ENCODE results near the gene FRY.
"Not testable (repeated sequence)": the region's sequence is repeated elsewhere in the genome, so short reads cannot be mapped to it uniquely, and the experiment has no call there.

FRY gene

GRCh38 chr13:32031025-32031814, at the start of gene FRY:
Gene FRY (plus strand): TSS chr13:32031774. CDS start chr13:32031796, 22 bp downstream.
- DNase-seq = peak; percentile 90

GRCh38 chr13:31982124-31982523, 49.5 kb upstream of the FRY start:
- no peak for DNase-seq

GRCh38 chr13:31982540-31982939, 49.0 kb upstream of the FRY start:
- peak; percentile 35 for DNase-seq

GRCh38 chr13:31983696-31984095, 47.9 kb upstream of the FRY start:
- DNase-seq = not testable (repeated sequence)

GRCh38 chr13:31984388-31984787, 47.2 kb upstream of the FRY start:
- not testable (repeated sequence) for DNase-seq

GRCh38 chr13:31986676-31987470, 44.7 kb upstream of the FRY start:
- DNase-seq = peak; percentile 51

DNA sequence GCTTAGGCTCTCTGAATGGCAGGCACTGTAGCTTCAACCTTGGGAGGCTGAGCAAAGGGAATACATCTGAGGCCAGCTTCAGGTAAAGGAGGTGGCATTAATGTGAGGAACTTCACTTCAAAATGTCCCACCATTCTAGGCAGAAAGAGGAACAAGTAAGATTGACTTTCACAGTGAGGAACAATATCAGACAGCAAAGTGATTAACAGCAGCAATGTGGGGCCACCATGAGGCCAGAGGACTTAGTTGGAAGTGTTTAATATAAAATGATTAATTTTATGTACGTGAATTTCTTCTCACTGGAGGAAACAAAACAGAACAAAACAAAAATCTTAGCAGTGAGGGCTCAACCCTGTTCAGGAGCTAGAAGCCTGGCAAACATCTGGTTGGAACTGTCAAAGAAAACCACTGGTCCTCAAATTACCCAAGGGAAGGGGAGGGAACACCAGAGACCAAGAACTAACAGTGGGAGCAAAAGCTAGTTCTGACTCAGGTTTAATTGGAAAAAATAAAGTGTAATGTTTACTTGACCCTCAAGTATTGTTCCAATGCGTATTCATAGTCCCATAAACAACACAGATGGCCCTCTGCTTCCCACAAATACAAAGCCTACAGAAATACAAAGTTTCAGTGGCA, 43.9 kb upstream of the FRY start:
- DNase-seq = peak; percentile 36

GRCh38 chr13:31994367-31994766, 37.2 kb upstream of the FRY start:
- DNase-seq = not testable (repeated sequence)

GRCh38 chr13:31996601-31997000, 35.0 kb upstream of the FRY start:
- peak; percentile 54 for DNase-seq

- no peak for DNase-seq
These were observed 33.9 kb upstream of the FRY start for GRCh38 chr13:31997641-31998040.

GRCh38 chr13:31998131-31998530, 33.4 kb upstream of the FRY start:
- DNase-seq = peak; percentile 38

DNA sequence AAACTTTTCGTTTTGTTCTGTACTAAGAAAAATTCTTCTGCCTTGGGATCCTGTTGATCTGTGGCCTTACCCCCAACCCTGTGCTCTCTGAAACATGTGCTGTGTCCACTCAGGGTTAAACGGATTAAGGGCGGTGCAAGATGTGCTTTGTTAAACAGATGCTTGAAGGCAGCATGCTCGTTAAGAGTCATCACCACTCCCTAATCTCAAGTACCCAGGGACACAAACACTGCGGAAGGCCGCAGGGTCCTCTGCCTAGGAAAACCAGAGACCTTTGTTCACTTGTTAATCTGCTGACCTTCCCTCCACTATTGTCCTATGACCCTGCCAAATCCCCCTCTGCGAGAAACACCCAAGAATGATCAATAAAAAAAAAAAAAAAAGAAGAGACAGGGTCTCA, 30.8 kb upstream of the FRY start:
- not testable (repeated sequence) for DNase-seq

DNA sequence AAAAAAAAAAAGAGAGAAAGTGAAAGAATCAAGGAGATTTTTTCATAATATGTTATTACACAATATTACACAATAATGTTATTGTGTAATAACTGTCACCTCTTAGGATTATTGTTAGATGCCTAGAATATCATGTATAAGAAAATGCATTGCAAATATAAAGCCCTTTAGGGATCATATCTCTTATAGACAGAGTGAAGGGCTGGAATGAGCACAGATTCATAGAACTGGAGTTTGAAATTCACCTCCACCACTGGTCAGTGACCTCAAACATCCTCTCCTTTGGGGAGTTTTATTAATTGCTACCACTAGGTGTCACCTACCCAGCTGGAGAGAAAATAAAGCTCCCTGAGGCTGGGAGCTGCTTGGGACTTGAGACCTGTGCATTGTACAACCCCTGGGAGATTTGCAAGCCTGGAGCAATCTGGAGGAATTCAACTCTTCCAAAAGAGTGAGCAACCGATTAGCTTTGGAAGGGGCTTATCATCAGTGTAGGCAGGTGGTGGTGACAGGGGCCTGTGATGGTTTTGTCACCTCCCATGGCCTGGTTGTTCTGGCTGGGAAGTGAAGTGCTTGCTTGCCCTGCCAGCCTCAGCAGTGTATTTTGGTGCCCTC, 30.3 kb upstream of the FRY start:
- DNase-seq = peak; percentile 58

DNA sequence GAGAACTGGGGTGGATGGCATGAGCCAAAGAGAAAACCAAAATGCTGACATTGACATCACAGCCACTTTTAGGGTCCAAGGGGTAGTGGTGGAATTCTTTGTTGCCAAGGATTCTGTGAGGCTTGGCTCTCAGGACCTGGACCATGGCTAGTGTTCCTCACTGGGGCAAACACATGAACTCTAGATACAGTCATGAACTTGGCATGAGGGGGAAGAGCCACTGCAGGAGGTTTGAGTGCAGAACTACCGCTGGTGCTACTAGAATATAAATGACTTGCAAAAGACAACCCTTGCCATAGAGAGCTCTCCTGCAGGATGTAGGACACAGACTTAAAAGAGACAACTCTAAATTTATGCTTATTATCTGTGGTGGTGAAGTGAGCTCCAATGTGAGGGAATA, 29.8 kb upstream of the FRY start:
- no peak for DNase-seq

DNA sequence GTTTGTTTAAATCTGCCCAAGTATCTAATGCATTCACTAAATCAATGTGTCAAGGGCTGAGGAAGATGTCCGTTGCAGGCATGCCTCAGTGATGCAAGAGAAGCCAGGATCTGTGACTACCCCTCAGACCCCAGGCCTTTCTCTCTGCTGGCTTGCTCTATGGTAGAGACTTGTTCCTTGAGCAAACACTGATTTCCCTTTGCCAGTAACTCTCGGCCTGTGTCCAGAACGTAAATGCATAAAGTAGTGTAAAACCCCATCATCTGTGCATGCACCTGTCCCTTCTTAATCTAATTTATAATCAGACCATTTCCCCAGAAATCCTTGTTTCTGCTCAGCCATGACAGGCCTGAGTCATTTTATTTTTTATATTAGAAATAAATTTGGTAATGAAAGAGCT, 28.7 kb upstream of the FRY start:
- DNase-seq = no peak

DNA sequence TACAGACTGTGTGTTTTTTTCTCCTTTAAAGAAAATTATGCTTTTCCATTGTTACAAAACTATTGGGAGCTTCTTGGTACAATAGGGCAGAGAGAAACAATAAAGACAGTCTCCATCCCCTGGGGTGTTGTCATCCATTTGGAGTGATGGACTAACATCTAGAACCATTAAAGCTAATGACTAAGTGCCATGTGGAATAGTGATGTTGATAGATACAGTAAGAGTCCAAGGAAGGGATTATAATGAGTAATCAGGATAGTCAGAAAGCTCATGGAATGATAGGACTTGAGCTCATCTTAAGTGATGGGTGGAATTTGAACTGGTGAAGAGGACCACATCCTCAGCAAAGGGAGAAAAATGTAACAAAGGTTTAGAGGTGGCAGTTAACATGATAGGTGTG, 24.1 kb upstream of the FRY start:
- DNase-seq = peak; percentile 54

- DNase-seq = no peak
These were observed 22.9 kb upstream of the FRY start for GRCh38 chr13:32008518-32009175.

GRCh38 chr13:32009362-32009761, 22.2 kb upstream of the FRY start:
- no peak for DNase-seq

GRCh38 chr13:32010136-32010535, 21.4 kb upstream of the FRY start:
- no peak for DNase-seq

DNA sequence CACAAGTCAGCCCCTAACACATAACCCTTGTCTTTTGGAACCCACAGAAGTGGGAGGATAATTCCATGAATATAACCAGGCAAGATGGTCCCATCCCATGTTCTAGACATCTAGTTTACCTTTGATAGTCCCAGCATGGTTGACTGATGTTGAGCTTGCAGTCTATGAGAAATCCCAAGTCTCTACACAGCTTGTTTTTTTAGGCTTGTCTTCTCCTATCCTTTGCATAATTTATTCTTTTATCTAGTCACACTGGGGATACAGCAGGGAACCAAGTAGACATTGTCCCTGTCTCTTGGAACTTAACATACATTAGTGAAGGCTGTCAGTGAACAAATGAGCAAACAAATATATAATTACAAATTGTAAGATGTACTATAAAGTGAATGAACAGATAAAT, 19.6 kb upstream of the FRY start:
- no peak for DNase-seq

DNA sequence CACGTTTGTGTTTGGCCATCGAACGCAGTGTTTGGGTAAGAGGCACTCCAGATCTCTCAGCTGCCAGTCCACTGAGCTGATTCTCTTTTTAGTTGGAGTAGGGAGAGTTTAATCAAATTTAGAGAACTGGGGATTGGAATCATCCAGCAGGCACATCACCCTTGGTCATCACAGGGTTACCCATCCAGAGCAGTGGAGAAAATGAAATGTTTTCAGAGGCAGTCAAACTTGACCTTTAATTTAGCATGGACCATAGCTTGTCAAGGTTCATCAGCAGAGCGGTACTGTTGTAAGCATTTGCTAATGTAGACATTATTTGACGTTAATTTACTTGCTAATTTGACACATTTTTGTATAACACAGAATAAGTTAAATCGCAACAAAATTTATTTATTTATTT, 18.4 kb upstream of the FRY start:
- no peak for DNase-seq

GRCh38 chr13:32016119-32016518, 15.5 kb upstream of the FRY start:
- no peak for DNase-seq

- DNase-seq = no peak
These were observed 14.9 kb upstream of the FRY start for GRCh38 chr13:32016631-32017030.
